Activated T-cell treated with anti-CD3 and anti-CD28 coated beads for 24 hours (primary cell): ENCODE data around the gene ASB15.

Experiments used
- DNase-seq: peaks from one replicate; pipeline ENCODE4 v3.0.0-alpha.2; 2020; ENCODE audit warnings: low read depth

The ASB15 gene

DNA sequence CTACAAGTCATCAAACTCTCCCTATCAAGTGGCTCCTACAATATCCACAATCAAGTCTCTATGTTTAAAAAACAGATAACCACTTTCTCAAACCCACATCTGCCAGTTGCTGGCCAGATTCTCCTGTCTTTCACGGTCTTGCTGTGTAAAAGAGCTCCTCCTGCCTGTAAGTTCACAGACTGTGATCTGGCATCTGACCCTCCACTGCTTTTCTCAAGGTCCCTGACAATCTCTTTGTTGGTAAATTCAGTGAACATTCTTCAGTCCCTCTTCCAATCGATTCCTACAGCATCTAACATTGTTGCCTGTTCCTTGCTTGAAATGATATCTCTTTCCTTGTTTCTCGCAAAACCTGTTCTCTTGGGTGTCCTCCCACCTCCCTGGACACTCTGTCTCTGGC is 35.6 kb downstream of the ASB15 start:
- DNase-seq: no peak

DNA sequence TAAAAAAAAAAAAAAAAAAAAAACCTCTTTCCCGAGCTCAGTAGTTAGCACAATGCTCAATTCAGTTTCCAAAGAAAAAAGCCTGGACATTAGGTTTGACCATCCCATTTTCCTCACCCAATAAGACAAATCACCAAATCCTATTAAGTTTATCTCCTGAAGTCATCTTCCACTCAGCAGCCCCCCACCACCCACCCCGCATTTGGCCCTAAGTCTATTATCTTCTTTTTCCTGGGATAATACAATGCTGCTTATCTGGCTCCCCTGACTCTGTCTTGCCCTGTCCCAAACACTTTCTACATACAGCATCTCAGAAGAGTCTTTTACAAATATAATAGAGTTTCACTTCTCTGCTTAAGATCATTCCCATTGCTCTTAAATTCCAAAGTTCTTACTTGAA is 36.3 kb downstream of the ASB15 start:
- DNase-seq: no peak

DNA sequence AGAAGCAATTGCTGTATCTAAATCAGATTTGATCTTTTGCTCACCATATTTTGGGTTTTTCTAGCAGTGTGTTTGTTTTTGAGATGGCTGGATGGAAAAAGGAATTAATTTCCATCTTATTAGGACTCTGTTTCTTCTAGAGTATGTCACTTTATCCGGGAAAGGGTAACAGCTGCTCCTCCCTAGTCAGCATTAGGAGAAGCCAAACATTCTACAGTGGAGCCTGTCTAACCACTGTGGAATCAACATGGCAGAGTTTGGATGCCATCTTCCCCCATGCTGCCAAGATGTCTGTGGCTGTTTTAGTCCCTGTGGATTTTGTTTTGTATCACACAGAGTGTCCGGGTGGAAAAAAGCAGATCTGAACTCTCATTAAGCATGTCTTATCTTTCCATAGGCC is 38.0 kb downstream of the ASB15 start:
- no peak for DNase-seq

DNA sequence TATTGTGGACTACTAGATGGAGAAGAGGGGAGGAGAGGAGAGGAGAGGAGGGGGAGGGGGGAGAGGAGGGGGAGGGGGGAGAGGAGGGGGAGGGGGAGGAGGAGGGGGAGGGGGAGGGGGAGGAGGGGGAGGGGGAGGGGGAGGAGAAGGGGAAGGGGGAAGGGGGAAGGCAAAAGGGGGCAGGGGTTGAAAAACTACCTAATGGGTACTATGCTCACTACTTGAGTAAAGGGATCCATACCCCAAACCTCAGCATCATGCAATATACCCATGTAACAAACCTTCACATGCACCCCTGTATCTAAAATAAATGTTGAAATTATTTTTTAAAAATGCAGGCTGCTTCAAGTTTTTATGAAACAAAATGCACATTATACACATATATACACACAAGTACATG is 39.0 kb downstream of the ASB15 start:
- no peak for DNase-seq

DNA sequence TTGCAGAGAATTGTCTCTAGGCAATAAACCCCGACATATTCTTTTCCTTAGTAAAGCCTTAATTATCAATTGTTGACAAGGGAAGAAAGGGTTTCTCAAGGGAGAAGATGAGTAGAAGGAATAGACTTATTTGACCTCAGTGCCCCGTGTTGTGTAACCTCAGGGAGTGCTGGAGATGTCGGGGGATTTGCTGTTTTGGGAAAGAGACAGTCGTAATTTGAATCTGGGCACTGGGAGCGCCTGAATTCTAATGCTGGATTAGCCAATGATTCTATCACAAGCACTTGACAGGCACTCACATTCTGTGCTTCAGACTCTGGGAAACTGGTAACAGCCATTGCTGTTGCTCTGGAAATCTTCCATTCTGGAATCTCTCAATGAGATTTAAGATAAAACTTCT is 40.3 kb downstream of the ASB15 start:
- no peak for DNase-seq

DNA sequence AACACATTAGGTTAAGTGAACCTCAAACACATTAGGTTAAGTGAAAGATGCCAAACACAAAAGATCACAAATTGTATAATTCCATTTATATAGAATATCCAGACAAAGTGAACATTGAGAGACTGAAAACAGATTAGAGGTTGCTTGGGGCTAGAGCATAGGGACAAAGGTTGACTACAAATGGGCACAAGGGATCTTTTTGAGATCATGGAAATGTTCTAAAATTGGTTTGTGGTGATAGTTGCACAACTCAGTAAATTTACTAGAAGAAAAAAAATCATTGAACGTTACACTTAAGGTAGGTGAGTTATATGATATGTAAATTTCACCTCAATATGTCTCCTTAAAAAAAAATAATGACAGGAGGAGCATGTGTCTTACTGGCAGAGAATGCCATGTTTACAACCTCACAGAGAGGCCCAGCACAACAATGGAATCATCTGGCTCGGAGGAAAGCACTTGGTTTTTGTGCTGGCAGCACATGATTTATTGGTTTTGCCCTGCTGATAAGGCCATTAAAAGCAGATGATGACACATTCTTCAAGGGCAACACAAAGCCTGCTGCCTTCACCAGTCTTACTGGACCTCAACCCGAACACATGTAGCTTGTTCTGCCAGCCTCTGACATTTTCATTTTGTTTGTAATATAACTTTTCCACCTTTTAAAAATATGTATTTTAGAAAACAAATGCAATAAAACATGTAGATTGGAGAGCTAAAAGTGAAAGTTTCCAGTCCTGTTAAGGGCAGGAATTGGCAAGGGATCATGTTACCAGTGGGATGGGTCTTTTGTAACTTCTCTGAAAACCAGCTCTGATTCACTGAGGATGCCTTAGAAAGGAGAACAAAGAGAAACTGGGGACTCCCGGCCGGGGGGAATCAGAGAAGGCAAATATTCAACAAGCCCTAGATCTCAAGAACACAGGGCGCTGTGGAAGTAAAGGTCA is 42.1 kb downstream of the ASB15 start:
- no peak for DNase-seq

DNA sequence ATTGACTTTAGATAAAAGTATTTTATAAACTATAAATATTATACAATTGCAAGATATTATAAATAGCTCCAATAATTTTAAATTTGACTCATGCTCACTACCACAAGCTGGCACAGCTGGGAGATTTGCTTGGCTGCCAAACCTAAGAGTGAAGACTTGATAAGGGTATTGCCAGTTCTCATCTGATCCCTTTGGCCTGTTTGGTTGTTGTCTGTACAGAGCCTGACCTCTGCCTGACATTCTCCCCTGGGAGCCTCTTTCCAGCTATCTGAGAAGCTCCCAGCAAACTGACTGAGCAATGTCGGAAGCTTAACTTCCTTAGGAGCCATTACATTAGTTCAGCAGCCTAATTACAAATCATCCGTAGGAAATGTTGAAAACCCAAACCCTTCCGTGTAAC is 43.9 kb downstream of the ASB15 start:
- DNase-seq: no peak

DNA sequence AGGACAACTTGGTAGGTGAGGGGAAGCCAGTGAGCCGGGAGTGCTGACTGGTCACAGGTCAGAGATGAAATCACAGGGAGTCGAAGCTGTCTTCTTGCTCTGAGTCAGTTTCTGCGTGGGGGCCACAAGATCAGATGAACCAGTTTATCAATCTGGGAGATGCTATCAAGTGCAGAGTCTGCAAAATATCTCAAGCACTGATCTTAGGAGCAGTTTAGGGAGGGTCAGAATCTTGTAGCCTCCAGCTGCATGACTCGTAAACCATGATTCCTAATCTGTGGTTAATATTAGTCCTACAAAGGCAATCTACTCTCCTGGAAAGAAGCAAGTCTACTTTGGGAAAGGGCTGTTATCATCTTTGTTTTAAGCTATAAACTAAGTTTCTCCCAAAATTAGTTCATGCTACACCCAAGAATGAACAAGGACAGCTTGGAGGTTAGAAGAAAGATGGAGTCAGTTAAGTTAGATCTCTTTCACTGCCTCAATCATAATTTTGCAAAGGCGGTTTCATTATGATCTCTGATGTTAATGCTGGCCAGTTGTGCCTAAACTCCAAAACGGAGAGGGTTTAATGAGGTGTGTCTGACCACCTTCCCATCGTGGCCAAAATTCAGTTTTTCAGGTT is 45.6 kb downstream of the ASB15 start:
- DNase-seq: no peak

DNA sequence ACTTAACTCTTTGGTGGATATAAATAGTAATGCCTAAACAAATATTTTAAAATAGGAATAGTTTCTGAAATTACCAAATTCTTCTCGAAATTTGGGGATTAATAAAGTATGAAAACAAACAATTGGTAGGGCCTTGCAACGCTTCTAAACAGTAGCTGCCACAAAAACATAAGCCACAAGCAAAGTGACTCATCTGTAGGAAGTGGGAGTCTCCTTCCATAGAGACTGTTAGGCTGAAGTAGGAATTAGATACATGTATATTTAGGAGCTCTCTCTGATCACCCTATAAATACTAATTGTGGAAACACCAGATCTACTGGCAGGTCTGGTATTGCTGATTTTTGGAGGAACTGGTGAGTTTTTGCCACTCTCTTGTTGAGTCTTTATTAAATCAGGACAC is 48.3 kb downstream of the ASB15 start:
- no peak for DNase-seq

DNA sequence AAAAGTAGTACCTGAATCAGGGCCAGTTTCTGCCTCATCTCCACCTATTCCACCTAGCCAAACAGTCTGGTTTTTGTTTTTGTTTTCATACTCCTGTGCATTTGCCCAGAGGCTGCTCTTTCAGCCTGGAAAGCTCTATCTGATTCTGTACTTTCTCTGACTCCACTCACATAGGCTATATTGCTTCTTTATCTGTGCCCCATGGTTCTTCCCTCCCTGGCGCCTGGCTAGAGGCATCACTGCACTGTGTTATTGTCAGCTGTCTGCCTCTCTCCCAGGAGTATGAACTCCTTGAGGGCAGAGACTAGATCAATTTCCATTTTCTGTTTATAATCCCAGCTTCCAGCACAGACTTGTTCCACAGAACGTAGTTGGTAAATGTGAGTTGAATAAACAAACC is 49.0 kb downstream of the ASB15 start:
- DNase-seq: no peak

DNA sequence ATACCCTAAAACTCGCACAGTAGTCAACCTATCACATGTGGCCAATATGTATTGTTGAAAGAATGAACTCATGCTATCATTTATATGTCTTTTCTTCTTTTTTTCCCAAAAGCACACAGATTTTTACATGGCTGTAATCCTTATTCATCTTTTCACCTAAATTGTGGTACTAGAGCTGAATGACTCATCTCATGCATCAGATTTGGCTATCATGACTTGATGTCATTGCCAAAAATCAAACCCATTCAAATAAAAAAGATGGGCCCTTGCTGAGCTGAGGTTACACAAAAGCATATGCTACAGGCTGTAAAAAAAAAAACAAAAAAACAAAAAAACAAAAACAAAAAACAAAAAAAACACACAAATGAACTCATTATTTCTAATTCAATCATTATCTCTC is 50.8 kb downstream of the ASB15 start:
- DNase-seq: no peak

DNA sequence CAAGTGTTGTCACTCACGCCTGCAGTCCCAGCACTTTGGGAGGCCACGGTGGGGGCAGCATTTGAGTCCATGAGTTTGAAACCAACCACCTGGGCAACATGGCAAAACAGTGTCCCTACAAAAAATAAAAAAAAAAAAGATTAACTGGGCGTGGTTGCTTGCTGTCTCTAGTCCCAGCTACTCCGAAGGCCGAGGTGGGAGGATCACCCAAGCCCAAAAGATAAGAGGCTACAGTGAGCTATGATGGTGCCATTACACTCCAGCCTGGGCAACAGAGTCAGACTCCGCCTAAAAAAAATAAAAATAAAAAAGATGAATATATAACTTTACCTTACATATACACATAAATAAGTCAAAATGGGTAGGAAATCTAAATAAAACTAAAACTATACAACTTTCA is 51.5 kb downstream of the ASB15 start:
- no peak for DNase-seq

DNA sequence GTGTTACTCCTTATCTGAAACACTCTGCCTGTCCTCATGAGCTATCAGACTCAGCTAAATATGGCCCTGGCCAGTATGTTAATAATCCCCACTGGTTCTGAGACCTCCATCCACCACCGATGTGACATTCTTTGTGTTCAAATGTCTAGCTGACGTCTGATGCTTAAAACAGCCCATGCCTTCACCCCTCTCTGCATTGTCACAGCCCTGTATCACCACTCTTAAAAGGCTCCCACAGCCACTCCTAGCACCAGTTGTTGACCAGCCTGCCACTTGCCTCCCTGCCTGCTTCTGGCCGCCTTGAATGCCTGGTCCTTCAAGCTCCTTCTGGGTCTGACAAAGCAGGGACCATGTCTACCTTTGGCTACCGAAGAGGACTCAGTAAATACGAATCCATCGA is 54.0 kb downstream of the ASB15 start, which contains the start of gene LMOD2:
Gene LMOD2 (plus strand): TSS at position 253 of the 400 bp plus-strand sequence. CDS start 98 bp downstream, at position 351.
- no peak for DNase-seq

DNA sequence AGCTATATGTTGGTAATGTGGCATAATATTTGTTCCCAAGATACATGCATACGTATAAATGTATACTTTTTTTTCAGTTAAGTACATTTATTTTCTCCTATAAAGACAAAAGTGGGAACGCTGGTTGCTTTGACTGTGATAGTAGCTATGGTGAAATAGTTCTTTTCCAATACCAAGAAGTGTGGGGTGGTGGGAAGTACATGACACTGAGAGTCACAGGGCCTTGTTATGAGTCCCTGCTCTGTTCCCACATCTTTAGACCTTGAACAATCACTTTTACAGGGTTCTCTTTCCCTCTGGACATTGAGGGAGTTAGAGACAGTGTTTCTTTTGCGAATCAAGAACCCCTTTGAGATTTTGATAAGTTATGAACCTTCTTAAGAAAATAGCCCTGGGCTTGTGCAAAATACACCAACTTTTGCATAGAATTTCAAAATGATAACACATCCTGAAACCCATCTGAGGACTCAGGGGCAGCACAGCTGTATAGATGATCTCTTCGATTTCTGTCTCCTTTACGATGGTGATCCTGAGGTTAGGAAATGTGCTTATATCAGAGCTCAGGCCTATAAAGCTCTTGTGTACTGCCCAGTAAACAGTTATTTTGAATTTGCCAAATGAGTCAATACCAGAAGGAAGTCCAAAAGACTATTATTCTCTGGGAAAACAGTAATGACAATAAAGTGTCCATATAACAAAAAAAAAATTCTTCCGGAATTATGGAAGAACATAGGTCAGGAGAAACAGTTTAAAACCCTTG is 55.1 kb downstream of the ASB15 start:
- DNase-seq: no peak

DNA sequence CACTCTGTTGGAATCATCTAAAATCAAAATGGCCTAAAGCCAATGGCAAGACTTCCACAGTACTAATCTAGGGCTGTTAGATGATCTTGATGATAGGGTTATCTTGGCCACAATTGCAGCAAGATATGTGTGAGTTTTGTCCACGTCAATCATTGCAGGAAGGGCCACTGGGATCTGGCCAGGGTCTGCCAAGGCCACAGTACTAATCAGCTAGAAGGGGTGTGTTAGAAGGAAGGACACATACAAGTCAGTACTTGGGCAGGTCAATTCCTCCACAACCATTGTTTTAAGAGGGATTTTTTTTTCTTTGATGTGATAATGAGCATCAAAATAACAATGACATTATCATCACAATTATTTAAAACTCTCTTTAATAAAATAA is 55.7 kb downstream of the ASB15 start:
- no peak for DNase-seq

DNA sequence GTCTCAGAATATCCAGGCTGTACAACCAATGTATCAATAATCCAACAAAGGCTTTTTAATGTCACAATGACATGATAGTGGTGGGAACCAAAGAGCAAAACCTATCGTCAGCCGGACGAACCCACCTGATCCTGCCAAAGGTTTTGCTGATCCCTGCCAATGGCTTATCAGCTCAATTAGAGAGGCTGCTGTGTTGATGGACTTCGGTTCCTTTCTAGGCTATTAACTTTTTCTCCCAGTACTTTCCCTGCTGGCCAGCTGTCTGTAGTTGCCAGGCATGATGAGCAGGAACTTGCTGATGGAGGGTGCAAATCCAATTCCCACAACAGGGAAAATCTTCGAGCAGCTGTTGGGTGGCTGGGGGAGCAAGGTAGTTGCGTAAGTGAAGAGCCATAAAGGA is 56.4 kb downstream of the ASB15 start:
- DNase-seq: no peak

DNA sequence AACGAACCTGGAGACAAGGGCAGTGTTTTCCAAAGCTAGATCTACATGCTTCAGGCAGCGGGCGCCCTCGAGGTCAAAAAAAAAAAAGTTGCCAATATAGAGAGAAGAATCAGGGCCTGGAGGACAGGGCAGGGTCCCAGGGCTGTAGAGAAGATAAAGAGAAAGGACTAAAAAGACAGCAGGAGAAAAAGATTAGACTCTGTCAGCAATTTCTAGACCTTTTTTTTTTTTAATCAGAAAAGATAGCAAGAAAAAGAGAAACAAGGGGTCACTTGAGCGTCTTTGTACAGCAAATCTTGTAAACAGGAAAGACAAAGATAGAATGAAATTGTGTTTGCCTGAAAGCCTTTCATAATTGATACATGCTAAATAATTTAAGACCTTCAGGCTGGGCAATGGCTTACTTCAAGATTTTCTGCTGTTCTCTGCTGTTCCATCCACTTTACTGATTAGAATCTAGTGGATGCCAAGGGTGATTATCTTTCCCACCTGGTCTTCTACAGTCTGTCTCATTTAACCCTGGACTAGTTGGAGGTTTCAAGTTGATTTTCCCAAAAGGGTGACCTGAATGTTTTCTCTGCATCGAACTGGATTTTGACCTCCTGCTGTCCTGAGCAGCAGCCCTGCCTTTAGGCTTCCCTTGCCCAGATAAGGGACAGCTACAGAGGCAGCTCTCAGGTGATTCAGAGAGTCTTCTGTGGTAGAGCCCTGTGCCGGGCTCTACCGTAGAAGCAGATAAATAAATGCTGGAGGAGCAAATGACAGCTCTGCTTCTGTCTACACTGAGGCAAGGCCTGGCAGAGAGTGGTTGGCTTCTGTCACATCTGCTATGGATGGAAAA is 59.1 kb downstream of the ASB15 start:
- no peak for DNase-seq

DNA sequence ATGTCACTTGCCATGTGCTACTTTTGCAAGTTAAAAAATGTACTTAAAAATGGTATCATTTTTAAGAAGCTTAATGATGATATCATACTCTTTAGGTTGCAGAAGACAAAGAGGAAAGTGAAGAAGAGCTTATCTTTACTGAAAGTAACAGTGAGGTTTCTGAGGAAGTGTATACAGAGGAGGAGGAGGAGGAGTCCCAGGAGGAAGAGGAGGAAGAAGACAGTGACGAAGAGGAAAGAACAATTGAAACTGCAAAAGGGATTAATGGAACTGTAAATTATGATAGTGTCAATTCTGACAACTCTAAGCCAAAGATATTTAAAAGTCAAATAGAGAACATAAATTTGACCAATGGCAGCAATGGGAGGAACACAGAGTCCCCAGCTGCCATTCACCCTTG is 60.1 kb downstream of the ASB15 start:
- no peak for DNase-seq

DNA sequence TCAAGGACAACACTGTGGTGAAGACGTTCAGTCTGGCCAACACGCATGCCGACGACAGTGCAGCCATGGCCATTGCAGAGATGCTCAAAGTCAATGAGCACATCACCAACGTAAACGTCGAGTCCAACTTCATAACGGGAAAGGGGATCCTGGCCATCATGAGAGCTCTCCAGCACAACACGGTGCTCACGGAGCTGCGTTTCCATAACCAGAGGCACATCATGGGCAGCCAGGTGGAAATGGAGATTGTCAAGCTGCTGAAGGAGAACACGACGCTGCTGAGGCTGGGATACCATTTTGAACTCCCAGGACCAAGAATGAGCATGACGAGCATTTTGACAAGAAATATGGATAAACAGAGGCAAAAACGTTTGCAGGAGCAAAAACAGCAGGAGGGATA is 60.7 kb downstream of the ASB15 start:
- DNase-seq: no peak

DNA sequence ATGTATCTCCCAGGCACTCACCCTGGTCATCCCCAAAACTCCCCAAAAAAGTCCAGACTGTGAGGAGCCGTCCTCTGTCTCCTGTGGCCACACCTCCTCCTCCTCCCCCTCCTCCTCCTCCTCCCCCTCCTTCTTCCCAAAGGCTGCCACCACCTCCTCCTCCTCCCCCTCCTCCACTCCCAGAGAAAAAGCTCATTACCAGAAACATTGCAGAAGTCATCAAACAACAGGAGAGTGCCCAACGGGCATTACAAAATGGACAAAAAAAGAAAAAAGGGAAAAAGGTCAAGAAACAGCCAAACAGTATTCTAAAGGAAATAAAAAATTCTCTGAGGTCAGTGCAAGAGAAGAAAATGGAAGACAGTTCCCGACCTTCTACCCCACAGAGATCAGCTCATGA is 61.1 kb downstream of the ASB15 start:
- DNase-seq: no peak

DNA sequence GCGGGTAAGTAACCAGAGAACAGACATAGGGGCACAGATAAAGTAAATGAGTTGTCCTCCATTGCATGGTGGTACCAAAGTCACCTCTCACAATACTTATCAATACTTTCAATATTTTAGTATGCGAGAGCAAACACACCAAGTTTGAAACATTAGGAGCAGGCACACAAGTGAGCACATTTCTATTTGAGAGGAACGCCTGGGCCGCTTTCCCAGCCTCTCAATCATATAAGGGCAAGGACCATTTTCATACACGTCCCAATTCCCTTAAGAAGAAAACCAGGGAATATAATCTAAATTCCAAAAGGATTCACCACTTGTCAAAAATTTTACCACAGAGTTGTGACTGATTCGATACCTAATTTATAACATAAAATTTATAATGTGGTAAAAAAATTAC is 61.6 kb downstream of the ASB15 start:
- DNase-seq: no peak

DNA sequence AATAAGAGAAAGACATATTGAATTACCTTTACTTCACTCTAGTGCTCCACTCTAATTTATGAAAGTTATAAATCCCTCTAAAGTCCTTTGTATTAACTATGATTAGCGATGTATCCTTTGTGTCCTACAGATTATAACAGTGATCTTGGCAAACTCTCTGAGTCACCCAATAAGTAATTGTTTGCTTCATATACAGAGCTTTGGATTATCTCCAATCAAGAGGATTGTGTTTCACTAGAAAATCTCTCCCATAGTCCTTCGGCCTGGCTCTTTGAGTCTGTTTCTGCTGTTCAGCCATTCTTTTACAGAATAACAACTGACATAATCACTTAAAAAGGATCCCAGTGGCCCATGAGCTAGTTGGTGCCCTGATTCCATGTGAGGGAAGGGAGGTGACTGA is 63.5 kb downstream of the ASB15 start:
- DNase-seq: no peak
